ENCODE measurements around the gene OGFOD1.
"Not testable (repeated sequence)": the region's sequence is repeated elsewhere in the genome, so short reads cannot be mapped to it uniquely, and the experiment has no call there.

OGFOD1 gene

GRCh38 chr16:56483394-56483793, 32.0 kb downstream of the OGFOD1 start:
- Histone ChIP-seq H3K79me2 (ENCODE audit: insufficient read depth, low read length) (no peaks in the 10 kb centered on the region), H3K36me3 (ENCODE audit: low read length) (peaks cover 7% of the 10 kb centered on the region; the same call in 1 of the 2 replicates), H3F3A (ENCODE audit: insufficient read depth) (no peaks in the 10 kb centered on the region), H3K4me3 (ENCODE audit: insufficient read depth, low read length, poor library complexity, severe bottlenecking) (no peak overlapping the region), H3K27ac (ENCODE audit: low read depth, low read length) (no peak overlapping the region), H4K20me1 (ENCODE audit: low read depth, low read length) (no peaks in the 10 kb centered on the region), H3K9me2 (replicated peaks; ENCODE audit: insufficient read depth, low read length) (no peaks in the 10 kb centered on the region), H3K27me3 (ENCODE audit: low read length) (no peaks in the 10 kb centered on the region), H2AFZ (ENCODE audit: low read depth, low read length, severe bottlenecking) (no peak overlapping the region), H3K4me2 (ENCODE audit: low read depth, low read length, poor library complexity, severe bottlenecking) (no peak overlapping the region), H3K9me3 (ENCODE audit: insufficient read depth, low read length) (no peaks in the 10 kb centered on the region), H3K9ac (ENCODE audit: low read length) (no peak overlapping the region)
- no peak for TF ChIP-seq EZH2phosphoT487 (conservative IDR thresholded peaks at IDR 0.05; ENCODE audit: low read length)
- no peak for TF ChIP-seq CTCF (IDR thresholded peaks at IDR 0.05; ENCODE audit: insufficient read depth, low read length, poor library complexity, severe bottlenecking)

GRCh38 chr16:56488035-56488434, 36.7 kb downstream of the OGFOD1 start:
- H3K9ac ChIP-seq (ENCODE audit: low read length) = no peak overlapping the region
- H3K27ac ChIP-seq (ENCODE audit: low read depth, low read length) = no peak overlapping the region
- TF ChIP-seq CTCF (IDR thresholded peaks at IDR 0.05; ENCODE audit: insufficient read depth, low read length, poor library complexity, severe bottlenecking) (no peak), EZH2phosphoT487 (conservative IDR thresholded peaks at IDR 0.05; ENCODE audit: low read length) (no peak)
- no peaks in the 10 kb centered on the region for H3F3A ChIP-seq (ENCODE audit: insufficient read depth)
- H3K9me3 ChIP-seq (ENCODE audit: insufficient read depth, low read length) = no peaks in the 10 kb centered on the region
- peaks cover 7% of the 10 kb centered on the region; the same call in 1 of the 2 replicates for H3K36me3 ChIP-seq (ENCODE audit: low read length)
- H3K27me3 ChIP-seq (ENCODE audit: low read length) = no peaks in the 10 kb centered on the region
- no peaks in the 10 kb centered on the region for H4K20me1 ChIP-seq (ENCODE audit: low read depth, low read length)
- no peak overlapping the region for H2AFZ ChIP-seq (ENCODE audit: low read depth, low read length, severe bottlenecking)
- H3K4me3 ChIP-seq (ENCODE audit: insufficient read depth, low read length, poor library complexity, severe bottlenecking) = no peak overlapping the region
- no peaks in the 10 kb centered on the region for H3K9me2 ChIP-seq (replicated peaks; ENCODE audit: insufficient read depth, low read length)
- H3K79me2 ChIP-seq (ENCODE audit: insufficient read depth, low read length) = no peaks in the 10 kb centered on the region
- H3K4me2 ChIP-seq (ENCODE audit: low read depth, low read length, poor library complexity, severe bottlenecking) = no peak overlapping the region

GRCh38 chr16:56488868-56489267, 37.5 kb downstream of the OGFOD1 start:
- H3K27me3 ChIP-seq (ENCODE audit: low read length); H3K79me2 ChIP-seq (ENCODE audit: insufficient read depth, low read length); H3K9ac ChIP-seq (ENCODE audit: low read length); H3F3A ChIP-seq (ENCODE audit: insufficient read depth); H3K4me2 ChIP-seq (ENCODE audit: low read depth, low read length, poor library complexity, severe bottlenecking); H3K36me3 ChIP-seq (ENCODE audit: low read length); H3K9me2 ChIP-seq (replicated peaks; ENCODE audit: insufficient read depth, low read length); H4K20me1 ChIP-seq (ENCODE audit: low read depth, low read length); H2AFZ ChIP-seq (ENCODE audit: low read depth, low read length, severe bottlenecking); H3K4me3 ChIP-seq (ENCODE audit: insufficient read depth, low read length, poor library complexity, severe bottlenecking); H3K27ac ChIP-seq (ENCODE audit: low read depth, low read length); H3K9me3 ChIP-seq (ENCODE audit: insufficient read depth, low read length): not testable (repeated sequence)

GRCh38 chr16:56491657-56492261, 40.4 kb downstream of the OGFOD1 start:
- Histone ChIP-seq H3K79me2 (ENCODE audit: insufficient read depth, low read length) (no peaks in the 10 kb centered on the region), H3K9me2 (replicated peaks; ENCODE audit: insufficient read depth, low read length) (no peaks in the 10 kb centered on the region), H4K20me1 (ENCODE audit: low read depth, low read length) (no peaks in the 10 kb centered on the region), H3K9ac (ENCODE audit: low read length) (no peak overlapping the region), H3K27ac (ENCODE audit: low read depth, low read length) (no peak overlapping the region), H3K27me3 (ENCODE audit: low read length) (no peaks in the 10 kb centered on the region), H3K36me3 (ENCODE audit: low read length) (no peaks in the 10 kb centered on the region; the same call in 1 of the 2 replicates), H2AFZ (ENCODE audit: low read depth, low read length, severe bottlenecking) (no peak overlapping the region), H3K4me2 (ENCODE audit: low read depth, low read length, poor library complexity, severe bottlenecking) (no peak overlapping the region), H3K4me3 (ENCODE audit: insufficient read depth, low read length, poor library complexity, severe bottlenecking) (no peak overlapping the region), H3K9me3 (ENCODE audit: insufficient read depth, low read length) (no peaks in the 10 kb centered on the region), H3F3A (ENCODE audit: insufficient read depth) (no peaks in the 10 kb centered on the region)
- TF ChIP-seq CTCF (IDR thresholded peaks at IDR 0.05; ENCODE audit: insufficient read depth, low read length, poor library complexity, severe bottlenecking) (no peak), EZH2phosphoT487 (conservative IDR thresholded peaks at IDR 0.05; ENCODE audit: low read length) (no peak)

Data from SU-DHL-6 (cell line).